CD4-positive, alpha-beta T cell treated with Interleukin-15 for 1 hour (primary cell): ENCODE data around the gene ATP12A.
"Not testable (repeated sequence)": the region's sequence is repeated elsewhere in the genome, so short reads cannot be mapped to it uniquely, and the experiment has no call there.

Source experiments
- DNase-seq: peaks from one replicate; pipeline ENCODE4 v3.0.0-alpha.2; 2020

Gene ATP12A

DNA sequence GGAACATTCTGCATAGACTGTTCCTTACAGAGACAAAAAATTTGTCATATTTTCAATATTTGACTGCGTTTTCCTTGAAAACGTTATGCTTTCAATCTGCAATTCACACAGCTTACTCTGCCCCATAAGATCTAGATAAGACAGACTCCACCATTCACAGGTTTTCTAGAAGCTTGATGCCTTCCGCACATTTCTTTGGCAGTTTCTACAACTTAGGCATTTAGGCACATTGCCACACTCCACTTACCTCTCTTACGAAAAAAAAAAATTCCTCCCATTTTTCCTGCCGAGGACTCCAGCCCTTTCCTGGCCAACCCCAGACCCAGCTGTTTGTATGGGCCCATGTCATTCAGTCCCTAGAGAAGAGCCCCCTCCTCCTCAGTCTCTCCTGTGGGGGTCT, 11.2 kb downstream of the ATP12A start:
- no peak for DNase-seq

DNA sequence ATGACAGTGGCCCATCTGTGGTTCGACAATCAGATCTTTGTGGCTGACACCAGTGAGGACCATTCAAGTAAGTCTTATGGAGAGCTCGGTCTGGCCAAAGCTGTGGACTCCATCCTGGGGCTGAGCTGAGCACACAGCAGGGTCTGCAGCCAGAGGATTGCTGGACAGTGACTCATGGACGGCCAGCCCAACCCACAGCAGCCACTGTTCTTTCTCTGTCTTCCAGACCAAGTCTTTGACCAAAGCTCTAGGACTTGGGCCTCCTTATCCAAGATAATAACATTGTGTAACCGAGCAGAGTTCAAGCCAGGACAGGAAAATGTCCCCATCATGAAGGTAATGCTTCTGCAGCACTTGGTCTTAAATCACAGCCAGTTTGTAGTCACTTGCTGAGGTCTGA, 12.4 kb downstream of the ATP12A start:
- DNase-seq = no peak

GRCh38 chr13:24693862-24694471, 13.8 kb downstream of the ATP12A start:
- DNase-seq = peak; percentile 35

GRCh38 chr13:24694907-24695306, 14.7 kb downstream of the ATP12A start:
- no peak for DNase-seq

DNA sequence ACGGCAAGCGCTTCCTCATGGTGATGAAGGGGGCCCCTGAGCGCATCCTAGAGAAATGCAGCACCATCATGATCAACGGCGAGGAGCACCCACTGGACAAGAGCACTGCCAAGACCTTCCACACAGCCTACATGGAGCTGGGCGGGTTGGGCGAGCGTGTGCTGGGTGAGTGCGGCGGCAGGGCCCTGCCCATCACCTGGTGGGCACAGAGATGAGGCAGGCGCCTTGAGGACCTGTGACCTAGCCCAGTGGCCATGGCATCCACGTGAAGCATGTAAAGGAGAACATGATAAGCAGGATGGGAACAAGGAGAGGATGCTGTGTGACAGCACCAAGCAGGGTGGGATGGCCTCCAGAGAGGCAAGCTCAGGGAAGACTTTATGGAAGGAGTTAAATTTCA, 18.5 kb downstream of the ATP12A start:
- no peak for DNase-seq

DNA sequence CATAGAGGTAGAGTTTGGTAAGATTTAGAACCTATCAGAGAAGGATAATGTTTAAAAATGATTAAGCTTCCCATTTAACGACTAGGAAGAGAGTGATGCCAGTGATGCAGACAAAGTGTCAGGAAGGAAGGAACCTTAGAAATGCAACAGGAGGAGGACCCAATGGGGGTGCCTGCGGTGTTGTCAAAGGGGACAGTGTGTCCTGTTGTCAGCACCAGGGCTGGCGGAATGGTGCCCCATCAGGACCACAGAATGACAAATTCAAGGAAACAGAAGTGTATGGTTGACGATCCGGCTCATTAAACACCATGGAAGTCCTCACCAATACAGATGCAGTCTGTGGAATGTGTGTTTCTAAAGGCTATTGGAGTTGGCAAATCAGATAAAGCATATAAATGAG, 19.3 kb downstream of the ATP12A start:
- no peak for DNase-seq

- no peak for DNase-seq
These were observed 20.3 kb downstream of the ATP12A start for GRCh38 chr13:24700539-24700938.

DNA sequence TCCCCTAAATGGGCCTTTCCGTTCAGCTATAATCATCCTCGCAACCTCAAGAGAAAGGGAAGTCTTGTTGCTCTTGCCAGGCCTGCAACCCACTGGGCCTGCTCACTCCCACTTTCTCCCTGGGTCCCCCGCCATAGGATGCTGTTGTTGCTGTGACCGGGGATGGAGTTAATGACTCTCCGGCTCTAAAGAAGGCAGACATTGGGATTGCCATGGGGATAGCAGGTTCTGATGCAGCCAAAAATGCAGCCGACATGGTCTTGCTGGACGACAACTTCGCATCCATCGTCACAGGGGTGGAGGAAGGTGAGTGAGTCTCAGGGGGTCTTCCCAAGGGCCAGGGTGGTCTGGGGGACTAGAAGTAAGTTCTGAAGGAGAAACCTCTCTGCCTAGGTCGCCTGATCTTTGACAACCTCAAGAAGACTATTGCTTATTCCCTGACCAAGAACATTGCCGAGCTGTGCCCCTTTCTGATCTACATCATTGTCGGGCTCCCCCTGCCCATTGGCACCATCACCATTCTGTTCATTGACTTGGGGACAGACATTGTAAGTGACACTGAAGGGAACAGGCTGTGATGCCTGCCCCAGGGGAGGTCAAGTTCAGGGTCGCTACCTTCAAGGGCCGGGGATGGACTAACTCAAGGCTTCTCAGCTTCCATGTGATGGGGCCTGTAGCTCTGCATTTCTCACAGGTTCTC, 26.8 kb downstream of the ATP12A start:
- DNase-seq = no peak

- peak; percentile 70 for DNase-seq
These were observed 29.1 kb downstream of the ATP12A start for GRCh38 chr13:24709186-24709913.

DNA sequence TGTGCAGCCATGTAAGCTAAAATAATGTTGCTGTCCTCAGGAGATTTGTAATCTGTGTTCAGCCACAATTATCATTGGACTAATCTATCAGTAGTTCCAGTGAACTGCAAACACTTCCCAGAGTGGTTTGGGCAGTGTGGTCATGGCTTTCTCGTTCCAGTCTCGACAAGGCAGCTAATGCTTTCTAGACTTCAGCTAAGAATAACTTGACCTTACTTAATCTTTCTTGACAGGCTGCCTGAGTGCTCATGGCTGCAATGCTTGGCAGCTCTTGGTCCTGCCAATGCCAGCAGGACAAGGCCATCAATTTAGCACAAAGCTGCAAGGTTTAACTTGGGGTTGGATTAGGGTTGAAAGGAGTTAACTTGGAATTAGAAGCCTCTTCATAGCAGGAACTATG, 32.8 kb downstream of the ATP12A start:
- no peak for DNase-seq

- DNase-seq = no peak
These were observed 35.8 kb downstream of the ATP12A start for GRCh38 chr13:24716011-24716410.

DNA sequence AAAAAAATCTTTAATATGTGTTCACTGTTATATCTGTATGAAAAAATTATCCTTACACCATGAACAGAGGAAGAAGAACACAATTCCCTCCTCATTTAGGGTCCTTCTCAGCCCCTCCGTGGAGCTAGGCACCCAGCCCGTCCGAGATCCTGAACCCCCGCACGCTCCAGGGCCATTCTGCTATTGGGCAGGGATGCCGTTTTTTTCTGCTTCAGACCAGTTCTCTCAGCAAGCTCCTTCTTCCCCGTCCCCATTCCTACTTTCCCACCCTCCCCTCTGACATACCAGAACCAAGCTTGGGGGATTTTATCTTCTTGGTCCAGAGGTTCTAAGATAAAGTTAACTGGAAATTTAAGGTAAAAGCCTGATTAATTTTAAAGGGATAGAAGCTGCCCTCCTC, 36.2 kb downstream of the ATP12A start:
- DNase-seq = no peak

DNA sequence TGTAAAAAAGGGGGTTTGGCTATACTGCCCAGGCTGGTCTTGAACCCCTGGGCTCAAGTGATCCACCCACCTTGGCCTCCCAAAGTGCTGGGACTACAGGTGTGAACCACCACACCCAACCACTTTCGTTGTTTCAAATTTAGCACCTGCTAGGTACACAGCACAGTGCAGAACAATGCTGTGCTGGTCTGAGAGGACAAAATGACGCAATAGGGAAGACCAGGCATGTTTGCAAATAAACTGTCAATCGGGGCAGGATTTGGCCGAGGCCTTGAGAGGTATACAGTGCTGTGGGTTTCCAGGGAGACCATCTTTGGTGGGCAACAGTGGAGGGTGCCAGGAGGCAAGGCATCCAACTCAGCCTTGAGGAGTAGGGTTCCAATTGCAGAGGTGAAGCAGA, 37.0 kb downstream of the ATP12A start:
- DNase-seq = no peak

DNA sequence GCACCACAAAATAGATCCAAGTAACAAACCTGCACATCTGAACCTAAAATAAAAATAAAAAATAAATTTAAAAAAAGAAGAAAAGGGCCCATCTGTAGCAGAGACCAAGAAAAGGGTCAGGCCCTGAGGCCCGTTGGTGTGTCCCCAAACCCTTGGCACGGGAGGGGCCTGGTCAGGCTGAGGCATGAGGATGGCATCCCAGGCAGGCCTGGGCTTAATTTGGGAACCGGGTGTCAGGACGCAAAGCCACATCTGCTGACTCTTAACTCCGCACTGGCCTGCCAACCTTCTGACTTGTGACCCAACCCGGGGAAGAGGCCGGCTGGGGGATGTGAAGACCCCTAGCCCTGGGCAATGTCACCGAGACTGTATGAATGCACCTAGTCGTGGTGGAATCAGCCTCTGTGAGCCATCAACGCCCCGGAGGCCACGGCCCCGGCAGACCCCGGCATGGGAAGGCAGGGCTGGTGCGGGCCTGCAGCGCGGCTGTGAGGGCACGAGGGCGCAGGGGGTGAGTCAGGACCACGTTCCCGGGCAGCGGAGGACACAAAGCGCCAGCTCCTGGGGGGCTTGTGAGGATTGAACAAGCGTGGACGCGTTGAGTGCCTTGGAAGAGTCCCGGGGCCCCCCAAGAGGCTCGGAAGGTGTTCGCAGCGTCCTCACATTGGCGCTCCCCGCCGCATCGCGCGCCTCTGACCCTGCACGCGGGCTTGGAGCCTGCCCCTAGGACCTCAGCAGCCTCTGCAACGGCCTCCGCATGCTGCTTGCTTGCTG, 38.2 kb downstream of the ATP12A start:
- DNase-seq = no peak

GRCh38 chr13:24719139-24719538, 38.9 kb downstream of the ATP12A start:
- no peak for DNase-seq

DNA sequence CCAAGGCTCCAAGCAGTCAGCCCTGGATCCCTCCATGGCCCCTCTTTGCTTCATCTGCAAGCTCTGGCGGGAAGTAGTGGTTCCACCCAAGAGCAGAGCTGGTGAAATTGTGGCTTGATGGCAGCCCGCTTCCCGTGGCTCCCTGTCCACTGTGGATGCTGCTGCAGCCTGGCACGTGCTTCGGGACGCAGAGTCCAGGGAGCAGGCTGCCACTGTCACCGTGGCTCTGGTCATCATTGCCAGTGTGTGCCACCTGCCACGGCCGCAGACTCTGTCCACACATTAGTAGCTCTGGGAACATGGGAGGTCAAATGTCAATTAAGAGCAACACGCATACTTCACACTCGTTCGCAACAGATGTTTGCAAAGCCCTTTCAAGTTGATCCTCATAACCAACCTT, 43.0 kb downstream of the ATP12A start:
- no peak for DNase-seq

GRCh38 chr13:24724714-24725113, 44.5 kb downstream of the ATP12A start:
- DNase-seq = no peak

GRCh38 chr13:24725379-24725778, 45.2 kb downstream of the ATP12A start:
- no peak for DNase-seq

GRCh38 chr13:24727731-24728601, 47.8 kb downstream of the ATP12A start:
- peak; percentile 75 for DNase-seq

DNA sequence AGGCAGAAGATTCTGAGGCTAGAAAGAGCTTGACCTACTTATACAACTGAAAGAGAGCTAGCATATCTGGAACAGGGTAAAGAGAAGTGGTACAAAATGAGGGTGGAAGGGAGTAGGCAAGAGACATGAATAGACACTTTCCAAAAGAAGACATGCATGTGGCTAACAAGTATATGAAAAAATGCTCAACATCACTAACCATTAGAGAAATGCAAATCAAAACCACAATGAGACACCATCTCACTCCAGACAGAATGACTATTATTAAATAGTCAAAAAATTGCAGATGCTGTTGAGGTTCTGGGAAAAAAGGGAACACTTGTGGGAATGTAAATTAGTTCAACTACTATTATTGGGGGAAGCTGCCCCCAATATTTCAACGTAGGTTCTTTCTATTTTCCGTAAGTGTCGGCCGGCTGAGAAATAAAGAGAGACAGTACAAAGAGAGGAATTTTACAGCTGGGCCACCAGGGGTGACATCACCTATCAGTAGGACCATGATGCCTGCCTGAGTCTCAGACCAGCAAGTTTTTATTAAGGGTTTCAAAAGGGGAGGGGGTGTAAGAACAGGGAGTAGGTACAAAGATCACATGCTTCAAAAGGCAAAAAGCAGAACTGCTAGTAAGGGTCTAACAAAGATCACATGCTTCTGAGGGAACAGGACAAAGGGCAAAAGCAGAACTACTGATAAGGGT, 50.8 kb downstream of the ATP12A start:
- not testable (repeated sequence) for DNase-seq

- no peak for DNase-seq
These were observed 54.7 kb downstream of the ATP12A start for GRCh38 chr13:24734950-24735349.

DNA sequence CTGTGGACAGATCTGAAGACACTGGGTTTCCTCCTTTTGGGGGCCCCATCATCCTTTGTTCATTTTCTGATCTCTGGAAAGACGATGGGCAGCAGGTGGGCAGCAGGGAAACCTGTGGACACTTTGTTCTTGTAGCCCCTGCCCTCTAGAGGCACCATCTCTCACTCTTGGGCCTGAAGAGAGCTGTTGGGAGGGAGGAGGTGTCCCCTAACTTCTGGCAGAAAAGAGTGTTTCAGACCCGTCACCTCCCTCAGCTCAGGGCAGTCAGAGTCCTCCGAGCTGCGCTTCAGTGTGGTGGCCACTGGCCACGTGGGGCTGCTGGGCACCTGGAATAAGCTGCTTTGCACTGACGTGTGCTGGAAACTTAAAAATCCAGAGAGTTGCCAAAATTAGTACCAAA, 56.8 kb downstream of the ATP12A start:
- no peak for DNase-seq
